ENCODE measurements around the gene FSTL5. TPM values are rescaled to one million over a fixed set of nuclear protein-coding genes. Genes with fewer than 3 reads are reported as not detected.

Gene FSTL5
- total and polyA plus RNA-seq, 2 of the 8 experiments (the other 6 are each of a cell fraction or from before 2014, with no cell fraction given): 0.09 to 0.32 TPM

DNA sequence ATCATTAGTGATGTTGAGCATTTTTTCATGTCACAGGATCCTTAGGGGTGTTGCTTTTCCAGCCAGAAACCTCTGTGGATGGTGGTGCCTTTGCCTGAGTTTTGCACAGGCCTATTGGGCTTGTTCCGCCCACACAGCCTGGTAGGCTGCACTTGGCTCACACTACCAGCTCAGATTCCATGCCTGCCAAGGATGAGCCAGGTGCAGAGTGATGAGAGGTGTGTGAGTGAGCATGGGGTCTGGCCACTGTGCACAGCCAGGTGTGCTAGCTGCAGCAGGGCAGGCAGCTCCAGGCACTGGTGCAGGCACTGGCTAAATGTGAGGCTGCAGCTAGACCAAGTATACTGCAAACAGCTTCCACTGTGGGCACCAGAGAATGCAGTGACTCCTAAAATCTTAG lies 341.6 kb downstream of the FSTL5 start:
- H3K27me3 ChIP-seq (replicated peaks in 1 of 4; ENCODE audit: control insufficient read depth in 3 of 4, extremely low read depth in 1 of 4, insufficient read depth in 3 of 4, low read length in 3 of 4): no peaks in the 10 kb centered on the region
- no peak overlapping the region for H3K18ac ChIP-seq (ENCODE audit: extremely low read depth, low read length)
- H2BK15ac ChIP-seq (ENCODE audit: low read length): no peak overlapping the region
- no peaks in the 10 kb centered on the region for H3K79me2 ChIP-seq (ENCODE audit: control insufficient read depth in 1 of 2, insufficient read depth in 2 of 2, low read length in 2 of 2)
- no peak overlapping the region for H3K56ac ChIP-seq (replicated peaks; ENCODE audit: insufficient read length, low read depth, low read length)
- no peak overlapping the region for H2BK120ac ChIP-seq (replicated peaks; ENCODE audit: low read depth, low read length)
- H2AK5ac ChIP-seq (ENCODE audit: low read depth, low read length): no peak overlapping the region
- no peak overlapping the region for H4K91ac ChIP-seq (replicated peaks; ENCODE audit: insufficient read length, low read length)
- no peak overlapping the region for H3K4me3 ChIP-seq (ENCODE audit: extremely low read depth in 1 of 4, insufficient read depth in 2 of 4, low read depth in 3 of 4, low read length in 4 of 4)
- H3K4me1 ChIP-seq (replicated peaks in 1 of 4; ENCODE audit: control insufficient read depth in 3 of 4, insufficient read depth in 4 of 4, low read length in 3 of 4): no peaks in the 10 kb centered on the region
- ChIA-PET CTCF (ENCODE audit: partially characterized antibody) (no interaction called here), POLR2A (ENCODE audit: partially characterized antibody) (no interaction called here)
- no peak overlapping the region for H4K5ac ChIP-seq (ENCODE audit: insufficient read length, low read depth, low read length)
- no peak overlapping the region for H2BK20ac ChIP-seq (ENCODE audit: low read length)
- no peaks in the 10 kb centered on the region for H3K36me3 ChIP-seq (ENCODE audit: control insufficient read depth in 2 of 4, insufficient read depth in 4 of 4, low read length in 3 of 4)
- no peaks in the 10 kb centered on the region for H4K20me1 ChIP-seq (replicated peaks in 1 of 2; ENCODE audit: control insufficient read depth in 1 of 2, insufficient read depth in 2 of 2, low read length in 2 of 2)
- no peak overlapping the region for H3K4me2 ChIP-seq (ENCODE audit: insufficient read depth in 1 of 2, low read depth in 2 of 2, low read length in 2 of 2)
- H3K14ac ChIP-seq (ENCODE audit: insufficient read length): no peak overlapping the region
- H3K27ac ChIP-seq (ENCODE audit: low read depth, low read length): no peak overlapping the region
- H3K23me2 ChIP-seq (ENCODE audit: low read depth, low read length): no peaks in the 10 kb centered on the region
- FAIRE-seq (no peak), DNase-seq (ENCODE audit: low read depth in 1 of 2, low spot score in 2 of 2) (no peak)
- no peak overlapping the region for H3K4ac ChIP-seq (replicated peaks; ENCODE audit: insufficient read length, low read depth, low read length)
- no peak overlapping the region for H3K23ac ChIP-seq (ENCODE audit: insufficient read length)
- H3K9ac ChIP-seq (replicated peaks in 1 of 4; ENCODE audit: extremely low read depth in 1 of 4, low read depth in 3 of 4, low read length in 3 of 4): no peak overlapping the region
- H2BK12ac ChIP-seq (ENCODE audit: low read depth, low read length): no peak overlapping the region
- WGBS, 2 experiments (ENCODE audit: extremely low coverage in 1 of 2, insufficient coverage in 1 of 2, insufficient read length in 1 of 2, insufficient replicate concordance in 2 of 2, low coverage in 1 of 2, low lambda C conversion rate in 2 of 2, missing lambda C conversion rate in 1 of 2): 77% methylated on average over 1 of the region's 1 CpG; no CpG with 5 or more reads in 1 of the 2 experiments
- no peaks in the 10 kb centered on the region for H3K79me1 ChIP-seq (ENCODE audit: low read depth, low read length)
- peaks cover 0 to 3% of the 10 kb centered on the region in 2 experiments; a peak in 1 of 4 replicates for H3K9me3 ChIP-seq (ENCODE audit: insufficient read depth in 2 of 2, low read depth in 1 of 2, low read length in 1 of 2)
- no peak overlapping the region for H4K8ac ChIP-seq (ENCODE audit: extremely low read depth, insufficient read depth, low read length)
- no peak overlapping the region for H2BK5ac ChIP-seq (ENCODE audit: low read depth, low read length)
- no peak overlapping the region for H2AFZ ChIP-seq (ENCODE audit: low read length)
- TF ChIP-seq GABPA (IDR thresholded peaks at IDR 0.05; ENCODE audit: borderline replicate concordance, insufficient read depth, low read length): no peak
- no peak for TF ChIP-seq KDM5A (IDR thresholded peaks at IDR 0.05; ENCODE audit: low read length)
- no peak for TF ChIP-seq GTF2F1 (IDR thresholded peaks at IDR 0.05; ENCODE audit: borderline replicate concordance, low read depth, low read length)

All from H1 (cell line).